GM18502 (cell line): ENCODE data around the gene DNAH8.
"Not testable (repeated sequence)": the region's sequence is repeated elsewhere in the genome, so short reads cannot be mapped to it uniquely, and the experiment has no call there.

Source experiments
- ATAC-seq: cut with Tn5 transposase; IDR thresholded peaks from one replicate; pipeline ENCODE4 v1.9.1; 2021; ENCODE audit warnings: mild to moderate bottlenecking; ENCODE audit not compliant: unreplicated experiment, poor library complexity

DNAH8 gene

DNA sequence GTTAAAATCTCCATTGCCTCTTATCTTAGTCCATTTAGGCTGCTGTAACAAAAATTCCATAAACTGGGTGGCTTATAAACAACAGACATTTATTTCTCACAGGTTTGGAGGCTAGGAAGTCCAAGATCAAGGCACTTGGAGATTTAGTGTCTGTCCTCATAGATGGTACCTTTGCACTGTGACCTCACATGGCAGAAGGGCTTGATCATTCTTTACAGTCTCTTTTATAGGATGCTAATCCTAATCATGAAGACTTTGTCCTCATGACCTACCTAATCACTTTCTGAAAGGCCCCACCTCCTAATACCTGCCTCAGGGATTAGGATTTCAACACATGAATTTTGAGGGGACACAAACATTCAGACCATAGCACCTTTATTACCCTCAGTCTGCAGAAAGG is 18.8 kb upstream of the DNAH8 start:
- ATAC-seq = no peak

DNA sequence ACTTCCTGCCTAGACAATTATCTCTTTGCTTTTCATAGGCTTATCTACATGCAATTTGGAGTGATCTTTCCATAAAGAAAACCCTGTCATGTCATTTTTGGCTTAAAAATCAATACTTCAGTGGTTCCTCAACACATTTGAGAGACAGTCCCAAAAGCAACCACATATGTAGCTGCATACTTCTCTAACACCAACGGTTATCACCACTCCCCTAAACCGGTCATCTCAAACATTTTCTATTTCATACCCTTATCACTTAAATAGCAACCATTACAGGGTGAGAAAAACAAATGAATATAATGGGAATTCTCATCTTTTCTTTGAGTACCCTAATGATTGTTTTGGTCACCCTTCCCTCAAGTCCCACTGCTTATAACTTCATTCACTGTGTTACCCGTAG is 17.3 kb upstream of the DNAH8 start:
- no peak for ATAC-seq

DNA sequence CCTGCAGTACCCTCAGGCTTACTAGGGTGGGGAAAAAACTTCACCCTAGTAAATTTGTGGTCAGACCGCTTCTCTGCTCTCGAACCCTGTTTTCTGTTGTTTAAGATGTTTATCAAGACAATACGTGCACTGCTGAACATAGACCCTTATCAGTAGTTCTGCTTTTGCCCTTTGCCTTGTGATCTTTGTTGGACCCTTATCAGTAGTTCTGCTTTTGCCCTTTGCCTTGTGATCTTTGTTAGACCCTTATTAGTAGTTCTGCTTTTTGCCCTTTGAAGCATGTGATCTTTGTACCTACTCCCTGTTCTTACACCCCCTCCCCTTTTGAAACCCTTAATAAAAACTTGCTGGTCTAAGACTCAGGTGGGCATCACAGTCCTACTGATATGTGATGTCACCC is 15.4 kb upstream of the DNAH8 start:
- ATAC-seq = not testable (repeated sequence)

DNA sequence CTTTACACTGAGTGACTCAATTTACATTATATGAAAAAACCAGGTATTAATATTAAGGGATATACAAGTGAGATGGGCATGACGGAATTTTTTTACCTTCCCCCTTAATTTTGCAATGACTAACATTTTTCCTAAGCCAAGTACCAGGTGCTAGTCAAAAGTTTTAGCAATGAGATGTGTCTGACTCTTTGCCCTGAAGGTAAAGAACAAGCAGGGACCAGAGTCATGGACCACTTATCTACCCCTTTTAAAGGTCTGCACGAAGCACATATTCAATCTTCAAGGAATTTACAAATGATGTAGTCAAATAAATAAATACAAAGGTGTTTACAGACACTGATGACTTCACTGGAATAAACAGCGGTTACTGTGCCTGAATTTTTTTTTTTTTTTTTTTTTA is 13.6 kb upstream of the DNAH8 start:
- no peak for ATAC-seq

DNA sequence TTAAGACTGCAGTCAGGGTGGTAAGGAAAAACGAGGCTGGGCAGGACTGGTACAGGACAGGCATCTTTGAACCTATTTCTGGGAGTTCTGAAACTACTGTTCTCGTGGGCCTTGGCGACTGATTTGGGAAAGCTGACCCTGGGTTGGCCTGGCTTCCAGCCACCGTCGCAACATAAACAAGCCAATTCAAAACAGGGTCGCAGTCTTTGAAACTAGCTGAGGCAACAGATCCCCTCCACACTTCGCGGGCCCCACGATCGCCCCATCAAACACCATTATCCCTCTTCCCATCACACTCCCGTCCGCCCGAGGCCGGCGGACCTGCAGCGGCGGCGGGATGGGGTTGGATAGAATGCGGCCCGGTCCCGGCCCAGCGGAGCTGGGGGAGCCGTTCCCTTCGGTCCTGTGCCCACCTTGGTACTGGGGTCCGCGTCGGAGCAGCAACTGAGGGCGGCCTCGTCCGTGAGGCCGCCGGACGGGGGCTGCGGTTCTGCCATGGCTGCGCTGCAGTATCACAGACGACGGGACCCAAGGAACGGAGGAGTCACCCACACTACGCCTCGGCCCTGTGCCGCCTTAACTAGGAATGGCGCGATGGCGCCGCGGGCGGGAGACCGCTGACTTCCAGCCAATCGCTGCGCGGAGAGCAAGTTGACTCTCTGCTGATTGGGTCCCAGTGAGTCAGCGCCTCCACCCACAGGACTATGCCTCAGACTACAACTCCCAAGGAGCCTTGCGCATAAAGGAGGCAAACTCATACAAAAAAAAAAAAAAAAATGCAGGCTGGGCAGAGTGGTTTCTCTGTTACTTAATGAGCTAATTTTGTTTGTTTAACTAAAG is 12.3 kb upstream of the DNAH8 start, which contains the start of gene GLO1:
TSS of gene GLO1 (minus strand) at position 588 of the 840 bp plus-strand sequence. CDS start at position 497, 91 bp downstream.
- peak; percentile 99 for ATAC-seq

DNA sequence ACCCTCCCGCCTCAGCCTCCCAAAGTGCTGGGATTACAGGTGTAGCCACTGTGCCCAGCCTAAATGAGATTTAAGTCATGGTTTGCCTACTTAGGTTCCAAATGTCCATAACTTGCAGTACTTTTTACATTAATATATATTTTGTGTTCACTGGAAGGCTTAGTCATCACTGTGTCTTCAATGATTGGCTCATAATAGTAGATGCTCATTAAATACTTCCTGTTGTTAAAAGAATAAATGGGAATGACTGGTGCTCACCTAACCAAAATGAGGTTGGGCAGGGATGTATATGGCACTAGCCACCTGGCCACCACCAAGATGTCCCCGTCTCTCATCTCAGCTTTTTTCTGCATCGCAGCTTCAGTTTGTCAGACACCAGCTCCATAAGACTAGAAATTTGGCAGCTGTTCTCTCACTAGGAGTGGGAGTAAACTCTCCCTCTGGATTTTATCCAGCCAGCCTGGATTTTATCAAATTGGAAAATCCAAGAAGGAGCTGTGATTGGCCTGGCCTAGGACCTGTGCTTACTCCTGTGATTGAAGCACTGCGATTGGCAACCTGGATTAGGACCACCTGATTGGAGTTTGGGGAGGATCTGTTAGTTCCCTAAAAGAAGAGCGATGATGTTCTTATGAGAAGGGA is 11.0 kb upstream of the DNAH8 start:
- no peak for ATAC-seq

DNA sequence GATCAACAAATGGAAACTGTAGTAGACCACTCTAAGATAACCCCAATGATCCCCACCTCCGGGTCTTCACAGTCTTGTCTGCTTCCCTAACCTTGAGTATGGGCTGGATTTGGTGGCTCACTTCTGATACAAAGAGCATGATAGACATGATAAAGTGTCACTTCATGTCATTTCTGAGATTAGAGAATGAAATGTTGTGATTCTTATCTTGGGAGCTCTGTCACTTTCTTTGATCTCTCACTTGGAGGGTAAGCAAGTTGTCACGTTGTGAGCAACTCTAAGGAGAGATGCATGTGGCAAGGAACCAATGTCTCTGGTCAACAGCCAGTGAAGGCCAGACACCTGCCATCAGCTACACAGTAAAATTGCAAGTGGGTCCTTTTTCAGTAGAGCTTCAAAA is 9.2 kb upstream of the DNAH8 start:
- no peak for ATAC-seq

DNA sequence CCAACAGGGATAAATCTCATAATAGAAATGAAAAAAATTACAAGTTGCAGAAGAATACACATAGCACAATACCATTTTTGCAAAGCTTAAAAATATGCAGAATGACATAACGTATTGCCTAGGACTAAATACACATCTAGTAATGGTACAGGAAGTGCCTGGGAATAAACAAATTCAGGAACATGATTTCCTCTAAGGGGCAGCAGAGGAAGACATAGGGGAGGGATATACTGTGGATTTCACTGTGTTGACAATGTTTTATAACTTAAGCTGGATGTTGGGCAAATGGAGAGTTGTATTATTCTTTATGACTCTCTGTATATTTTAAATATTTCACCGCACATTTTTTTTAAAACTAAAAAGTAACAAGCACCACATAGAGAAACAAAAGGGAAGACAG is 6.6 kb upstream of the DNAH8 start:
- no peak for ATAC-seq

DNA sequence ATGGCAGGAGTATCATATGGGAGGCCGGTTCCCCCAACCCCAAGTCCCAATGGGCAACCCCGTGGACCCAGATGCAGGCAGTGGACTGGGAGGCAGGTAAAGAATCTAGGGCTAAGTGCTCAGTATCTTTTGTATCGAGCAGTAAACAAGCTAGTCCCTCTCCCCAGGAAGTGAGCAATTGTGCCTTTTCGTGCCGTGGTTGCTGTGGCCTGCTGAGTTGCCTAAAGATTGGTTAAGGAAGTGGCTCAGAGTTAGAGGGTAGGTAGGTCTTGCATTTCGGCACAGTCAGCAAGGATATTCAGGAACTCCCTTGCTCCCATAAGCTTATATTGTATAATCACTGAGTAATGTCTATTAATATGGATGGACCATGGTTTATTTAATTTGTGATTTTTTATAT is 1.3 kb upstream of the DNAH8 start:
- no peak for ATAC-seq

DNA sequence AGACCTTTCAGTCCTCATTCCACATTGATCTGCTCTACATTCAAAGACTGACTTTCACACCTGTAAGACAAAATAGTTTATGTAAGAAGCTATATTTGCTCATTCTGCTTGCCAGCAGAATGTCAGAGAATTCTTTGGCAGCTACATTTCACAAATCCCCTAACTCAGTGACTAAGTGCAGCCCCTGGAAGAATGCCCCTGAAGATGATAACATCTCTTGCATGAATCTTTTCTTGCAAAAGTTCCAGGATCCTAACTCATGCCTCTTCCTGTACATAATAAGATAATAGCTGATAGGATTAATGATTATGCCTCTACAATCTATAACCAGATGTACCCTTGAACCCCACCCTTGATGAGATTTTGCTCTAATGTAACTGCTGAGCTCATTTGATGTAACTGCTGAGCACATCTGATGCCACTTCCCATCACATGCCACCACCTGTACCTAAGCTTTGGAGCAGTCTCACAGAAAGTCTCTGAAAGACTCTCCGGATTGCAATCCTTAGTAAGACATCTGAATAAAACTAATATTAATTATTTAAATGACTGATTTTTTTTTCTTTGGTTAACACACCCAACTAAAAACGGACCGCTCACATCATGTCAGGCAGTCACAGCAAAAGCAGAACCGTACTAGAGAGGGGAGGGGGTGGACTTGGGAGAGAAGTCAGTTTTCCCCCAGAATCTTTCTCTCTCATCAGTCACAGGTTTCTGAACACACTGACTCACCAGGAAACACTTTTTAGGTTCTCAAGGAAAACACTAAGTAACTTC is 684 bp upstream of the DNAH8 start:
- ATAC-seq = no peak

DNA sequence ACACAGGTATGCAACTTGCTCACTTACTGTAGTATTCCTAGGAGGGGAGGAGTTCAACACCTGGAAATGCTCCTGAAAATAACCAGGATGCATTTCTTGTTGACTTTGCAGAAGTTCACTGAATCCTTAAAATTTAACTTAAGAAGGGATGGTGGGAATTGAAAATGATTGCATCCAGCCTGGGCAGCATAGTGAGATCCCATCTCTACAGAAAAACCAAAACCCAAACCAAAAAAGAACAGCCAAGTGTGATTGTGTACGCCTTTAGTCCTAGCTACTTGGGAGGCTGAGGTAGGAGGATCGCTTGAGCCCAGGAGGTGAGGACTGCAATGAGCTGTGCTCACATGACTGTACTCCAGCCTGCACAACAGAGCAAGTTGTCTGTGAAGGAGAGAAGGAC is 1.7 kb downstream of the DNAH8 start:
- ATAC-seq = no peak

DNA sequence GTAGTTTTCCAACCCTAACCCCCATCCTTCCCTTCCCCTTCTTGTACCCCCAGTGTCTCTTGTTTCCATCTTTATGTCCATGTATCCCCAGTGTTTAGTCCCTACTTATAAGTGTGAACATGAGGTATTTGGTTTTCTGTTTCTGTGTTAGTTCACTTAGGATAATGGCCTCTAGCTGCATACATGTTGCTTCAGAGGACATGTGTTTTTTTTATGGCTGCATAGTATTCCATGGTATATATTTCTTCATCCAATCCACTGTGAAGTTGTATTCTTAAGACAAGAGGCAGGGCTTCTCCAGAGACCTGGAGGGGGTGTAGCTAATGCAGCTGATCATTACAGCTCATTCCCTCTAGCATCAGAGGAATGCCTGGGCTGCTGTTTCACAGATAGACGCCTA is 4.2 kb downstream of the DNAH8 start:
- no peak for ATAC-seq

DNA sequence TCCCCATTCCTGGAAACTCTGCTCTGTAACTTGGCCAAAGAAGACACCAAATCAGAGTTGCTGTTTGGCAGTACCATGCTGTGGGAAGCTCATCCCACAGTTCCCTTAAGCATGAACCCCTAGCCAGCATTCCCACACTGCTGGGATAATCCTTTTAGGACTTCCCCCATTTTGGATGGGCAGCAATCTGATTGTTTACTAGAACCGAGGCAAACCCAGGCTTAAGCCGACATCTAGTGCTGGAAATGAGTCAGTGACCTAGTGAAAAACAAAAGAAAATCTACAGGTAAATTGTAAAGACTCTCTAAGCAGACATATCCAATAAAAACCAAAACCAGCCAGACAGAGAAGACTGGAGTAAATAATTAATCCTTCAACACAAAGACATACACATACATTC is 5.2 kb downstream of the DNAH8 start:
- ATAC-seq = no peak

DNA sequence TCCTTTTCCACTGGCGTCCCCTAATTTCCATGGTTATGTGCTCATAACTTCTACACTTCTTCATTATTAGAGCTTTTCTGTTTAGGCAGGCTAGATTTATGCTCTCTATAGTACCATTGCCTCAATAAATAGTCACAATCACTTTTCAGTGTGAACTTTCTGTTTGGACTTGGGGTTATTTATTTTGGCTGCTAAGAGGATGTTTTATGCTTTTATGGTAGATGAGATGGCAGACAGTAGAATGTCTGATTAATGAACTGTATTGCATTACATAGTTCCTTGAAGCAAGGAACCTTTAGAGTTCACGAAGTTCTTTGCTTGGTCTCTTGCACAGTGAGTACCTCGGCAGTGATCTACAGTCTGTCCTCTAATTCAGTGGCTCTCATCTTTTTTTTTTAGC is 6.9 kb downstream of the DNAH8 start:
- ATAC-seq = no peak

DNA sequence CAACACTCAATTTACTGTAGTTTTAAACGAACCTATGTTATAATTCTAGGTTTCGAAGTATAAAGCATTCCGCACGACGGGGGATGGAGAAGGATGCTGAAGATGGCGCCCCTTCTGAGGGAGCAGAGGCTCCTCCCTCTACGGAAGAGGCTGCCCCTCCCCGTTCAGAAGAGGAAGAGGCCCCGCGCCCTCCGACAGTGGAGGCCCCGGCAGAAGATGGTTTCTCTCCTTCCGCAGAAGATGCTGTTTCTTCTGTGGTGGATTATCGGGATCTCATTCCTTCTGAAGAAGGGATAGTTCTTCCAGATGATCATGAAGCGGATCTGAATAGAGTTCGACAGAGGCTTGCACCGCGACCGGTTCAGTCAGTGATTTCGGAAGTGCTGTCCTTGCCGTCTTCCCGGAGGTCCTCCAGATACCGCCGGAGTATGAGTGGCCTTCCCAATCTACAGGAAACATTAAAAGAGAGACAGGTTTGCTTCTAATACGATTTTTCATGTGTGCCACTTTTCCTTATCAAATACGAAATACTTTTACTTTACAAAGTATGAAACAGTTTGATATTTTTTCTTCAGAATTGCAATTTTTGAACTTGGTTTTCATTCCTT is 7.7 kb downstream of the DNAH8 start:
- ATAC-seq = no peak

DNA sequence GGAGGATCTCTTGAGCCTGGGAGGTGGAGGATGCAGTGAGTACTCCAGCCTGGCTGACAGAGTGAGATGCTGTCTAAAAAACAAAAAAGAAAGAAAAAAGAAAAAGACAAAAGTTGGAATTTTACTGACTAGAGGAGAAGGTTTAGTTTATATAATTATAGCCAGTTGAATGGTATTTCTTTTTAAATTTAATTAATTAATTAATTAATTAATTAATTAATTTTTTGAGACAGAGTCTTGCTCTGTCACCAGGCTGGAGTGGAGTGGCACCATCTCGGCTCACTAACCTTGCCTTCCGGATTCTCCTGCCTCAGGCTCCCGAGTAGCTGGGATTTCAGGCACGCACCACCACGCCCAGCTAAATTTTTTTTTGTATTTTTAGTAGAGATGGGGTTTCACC is 8.7 kb downstream of the DNAH8 start:
- ATAC-seq = no peak

DNA sequence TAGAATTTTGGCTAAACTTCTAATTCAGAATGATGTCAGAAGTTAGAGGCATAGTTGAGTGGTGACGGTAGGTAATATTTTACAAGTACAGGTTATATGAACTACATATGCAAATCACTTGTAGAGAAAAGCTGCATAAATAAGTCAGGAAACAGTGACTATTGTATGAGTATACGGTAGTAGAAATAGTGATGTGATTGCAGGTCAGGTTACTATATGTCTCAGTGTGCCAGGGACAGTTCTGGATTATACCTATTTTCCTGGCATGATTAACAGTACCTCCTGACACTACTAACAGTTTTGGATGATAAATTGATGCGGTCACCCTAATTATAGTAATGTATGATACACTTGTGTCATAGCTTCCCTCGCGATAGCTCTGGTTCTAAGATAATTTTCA is 9.2 kb downstream of the DNAH8 start:
- ATAC-seq = no peak

DNA sequence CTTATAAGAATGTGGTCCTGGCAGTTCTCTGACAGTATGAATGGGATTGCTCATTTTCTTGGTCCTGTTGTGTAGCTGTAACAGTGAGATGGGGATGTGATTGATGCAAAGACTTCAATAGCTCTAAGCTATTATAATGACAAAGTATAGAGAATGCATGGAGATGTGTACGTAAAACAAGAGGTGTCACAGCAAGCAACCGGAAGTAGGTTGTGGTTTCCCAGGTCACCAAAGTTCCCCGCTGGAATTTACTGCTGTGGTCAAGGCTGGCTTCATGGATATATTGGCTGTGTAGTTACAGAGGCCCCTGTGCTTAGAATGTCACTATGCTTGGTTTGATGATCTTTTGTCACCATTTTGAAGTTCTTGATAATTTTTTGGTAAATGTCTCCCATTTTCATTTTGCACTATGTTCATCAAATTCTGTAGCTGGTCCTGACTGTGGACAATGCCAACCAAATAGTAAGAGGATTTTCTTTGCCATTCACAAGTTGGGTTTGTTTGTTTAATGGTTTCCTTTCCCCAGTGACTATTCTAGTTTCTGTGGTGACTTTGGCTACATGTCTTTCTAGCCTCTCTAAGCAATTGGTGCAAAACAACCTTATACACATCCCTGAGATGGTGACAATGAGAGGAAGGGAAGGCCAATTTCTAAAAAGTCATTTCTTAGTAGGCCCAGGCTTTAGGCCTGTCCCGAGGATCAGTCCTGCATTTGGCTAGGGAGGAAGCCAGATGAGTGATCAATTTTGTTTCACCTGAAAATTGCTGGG is 10.5 kb downstream of the DNAH8 start:
- no peak for ATAC-seq

DNA sequence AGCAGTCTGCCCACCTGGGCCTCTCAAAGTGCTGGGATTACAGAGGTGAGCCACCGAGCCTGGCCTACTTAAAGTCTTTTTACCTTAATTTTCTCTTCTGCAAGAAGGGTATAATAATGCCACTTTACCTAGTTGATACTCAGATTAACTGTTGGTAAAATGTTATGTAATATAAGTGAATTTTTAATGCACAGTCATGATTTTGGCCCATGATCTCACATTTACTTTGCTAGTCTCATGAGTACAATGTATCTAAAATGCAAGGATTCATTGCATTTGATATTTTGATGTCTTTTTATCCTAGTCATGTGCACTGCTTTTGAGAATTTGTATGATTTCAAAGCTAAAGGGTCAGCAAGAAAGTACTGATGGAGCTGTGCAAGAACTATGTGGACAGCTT is 13.1 kb downstream of the DNAH8 start:
- ATAC-seq = no peak
